NCI-H748 treated with DMSO at 0.1 percent for 48 hours (cell line): Measurements from ENCODE around the gene PAFAH2.
A peak's percentile ranks its signal among the peaks of the same experiment; 100 is the strongest.

Source experiments
- DNase-seq: peaks from one replicate; lab custom pipeline; 2025; lab: John Stamatoyannopoulos, UW

Gene PAFAH2

DNA sequence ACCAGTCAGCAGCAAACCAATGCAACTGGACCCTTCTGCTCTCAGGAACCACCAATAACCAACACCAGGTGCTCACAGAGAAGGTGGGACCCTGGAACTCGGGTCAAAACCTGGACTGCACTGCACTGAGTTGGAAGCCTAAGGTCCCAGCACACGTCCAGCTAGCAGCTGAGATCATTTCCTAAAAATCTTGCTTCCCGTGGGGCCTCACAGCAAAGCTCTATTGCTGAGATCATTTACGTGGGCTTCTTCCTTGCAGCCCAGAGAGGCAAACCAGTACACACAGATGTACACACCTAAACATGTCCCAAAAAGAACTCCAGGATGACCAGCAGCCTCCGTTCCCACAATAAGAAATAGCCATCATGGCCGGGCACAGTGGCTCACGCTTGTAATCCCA, 68.8 kb downstream of the PAFAH2 start:
- DNase-seq, result no peak

DNA sequence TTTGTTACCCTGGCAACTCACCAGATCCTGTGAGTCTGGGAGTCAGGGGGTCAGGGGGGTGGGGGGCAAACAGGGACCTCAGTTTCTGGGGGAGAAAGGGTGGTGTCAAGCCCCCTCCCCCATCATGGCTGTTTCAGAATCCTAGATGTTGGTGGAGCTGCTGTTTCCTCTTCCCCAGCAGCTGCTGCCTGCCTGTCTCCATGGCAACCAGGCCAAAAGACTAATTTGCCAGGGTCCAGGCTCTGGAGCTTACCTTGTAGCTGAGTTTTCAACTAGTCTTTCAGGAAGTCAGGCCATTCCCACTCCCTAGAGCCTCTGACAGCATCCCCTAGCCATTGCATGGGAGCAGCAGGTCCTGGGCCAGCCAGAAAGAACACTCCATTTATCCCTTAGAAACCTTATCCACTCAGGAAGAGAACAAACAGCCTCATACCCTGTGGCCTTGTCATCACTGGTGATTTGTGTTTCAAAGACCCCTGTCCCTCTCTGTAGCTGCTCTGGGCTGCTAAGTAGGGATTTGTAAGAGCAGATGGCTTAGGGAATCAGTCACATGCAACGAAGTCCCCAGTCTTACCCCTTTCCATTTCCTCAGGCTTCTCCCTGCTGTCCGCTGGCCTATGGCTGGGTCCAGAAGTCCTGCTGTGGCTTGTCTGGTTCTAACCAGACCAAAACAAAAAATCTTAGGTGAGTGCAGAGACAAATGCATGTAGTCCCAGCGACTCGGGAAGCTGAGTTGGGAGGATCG, 70.2 kb downstream of the PAFAH2 start:
- peak; percentile 54 for DNase-seq

DNA sequence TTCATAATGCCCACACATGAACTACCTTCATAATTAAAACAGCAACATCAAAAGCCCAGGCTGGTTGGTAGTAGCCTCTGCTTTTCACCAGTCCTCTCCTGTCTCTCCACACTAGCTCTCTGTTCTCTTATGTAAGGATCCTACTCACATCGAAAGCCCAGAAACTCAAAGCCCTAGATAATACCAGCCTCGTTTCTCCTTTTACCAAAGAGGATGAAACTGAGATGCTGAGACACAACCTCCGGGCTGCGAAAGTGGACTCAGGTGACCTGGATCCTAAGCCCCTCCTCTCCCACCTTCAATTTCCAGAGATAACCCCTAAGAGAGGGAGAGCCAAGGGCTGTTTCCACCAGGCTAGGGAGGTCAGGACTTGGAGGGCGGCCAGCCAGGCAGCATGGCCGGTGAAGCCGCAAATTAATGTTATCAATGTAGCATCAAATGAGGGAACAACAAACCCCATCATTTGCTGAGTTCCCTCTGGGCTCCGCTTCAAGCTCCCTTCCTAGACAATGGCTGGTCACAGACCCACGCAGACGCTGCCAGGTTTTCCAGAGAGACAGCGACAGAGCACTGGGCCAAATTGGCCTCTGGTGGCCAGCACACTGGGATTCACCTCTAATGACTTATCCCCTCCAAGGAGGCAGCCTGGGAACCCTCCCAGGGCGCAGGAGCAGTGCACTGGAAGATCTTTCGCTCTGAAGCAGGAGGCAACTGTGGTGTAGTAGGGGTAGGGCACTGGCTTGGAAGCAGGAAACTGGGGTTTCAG, 70.9 kb downstream of the PAFAH2 start:
- DNase-seq, result no peak

DNA sequence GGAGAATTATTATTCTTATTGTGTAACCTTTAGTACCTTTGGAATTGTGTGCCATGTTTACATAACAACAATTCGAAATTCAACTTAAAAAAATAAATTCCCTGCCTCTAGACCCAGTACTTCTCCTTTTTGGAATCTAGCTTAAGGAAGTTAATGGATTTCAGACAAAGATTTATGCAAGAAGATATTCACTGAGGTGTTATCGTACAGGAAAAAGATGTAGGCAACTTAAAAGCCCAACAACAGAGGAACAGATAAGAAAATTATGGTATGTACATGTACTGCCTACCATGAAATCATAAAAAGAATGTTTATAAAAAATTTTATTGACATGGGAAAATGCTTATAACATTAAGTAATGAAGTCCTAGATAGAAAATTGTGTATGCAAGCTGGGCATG, 73.4 kb downstream of the PAFAH2 start:
- no peak for DNase-seq

DNA sequence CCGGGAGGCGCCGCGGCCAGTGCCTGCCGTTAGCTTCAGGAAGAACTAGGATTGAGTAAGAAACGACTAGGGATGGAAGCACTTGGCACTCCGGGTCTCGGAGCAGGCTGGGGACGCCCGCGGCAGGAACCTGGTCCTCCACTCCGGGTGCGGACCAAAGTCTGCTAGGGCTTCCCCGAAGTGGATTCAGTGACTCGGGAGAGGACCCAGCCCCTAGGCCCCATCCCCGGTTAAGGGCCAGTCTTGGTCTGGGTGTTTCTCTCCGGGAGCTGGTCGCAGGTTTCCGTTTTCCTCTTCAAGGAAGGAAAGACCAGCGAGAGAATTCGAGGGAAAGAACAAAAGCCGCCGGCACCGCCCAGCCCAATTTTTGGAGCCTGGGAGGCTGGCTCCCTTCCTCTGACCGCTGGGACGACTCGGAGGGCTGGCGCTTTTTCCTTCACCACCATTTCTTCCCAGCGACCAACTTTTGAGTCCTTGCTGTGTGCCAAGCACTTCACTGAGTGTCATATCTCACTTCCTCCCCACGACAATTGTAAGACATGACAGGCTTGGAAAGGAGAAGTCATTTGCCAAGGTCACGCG, 74.8 kb downstream of the PAFAH2 start:
- DNase-seq, result peak; percentile 33

DNA sequence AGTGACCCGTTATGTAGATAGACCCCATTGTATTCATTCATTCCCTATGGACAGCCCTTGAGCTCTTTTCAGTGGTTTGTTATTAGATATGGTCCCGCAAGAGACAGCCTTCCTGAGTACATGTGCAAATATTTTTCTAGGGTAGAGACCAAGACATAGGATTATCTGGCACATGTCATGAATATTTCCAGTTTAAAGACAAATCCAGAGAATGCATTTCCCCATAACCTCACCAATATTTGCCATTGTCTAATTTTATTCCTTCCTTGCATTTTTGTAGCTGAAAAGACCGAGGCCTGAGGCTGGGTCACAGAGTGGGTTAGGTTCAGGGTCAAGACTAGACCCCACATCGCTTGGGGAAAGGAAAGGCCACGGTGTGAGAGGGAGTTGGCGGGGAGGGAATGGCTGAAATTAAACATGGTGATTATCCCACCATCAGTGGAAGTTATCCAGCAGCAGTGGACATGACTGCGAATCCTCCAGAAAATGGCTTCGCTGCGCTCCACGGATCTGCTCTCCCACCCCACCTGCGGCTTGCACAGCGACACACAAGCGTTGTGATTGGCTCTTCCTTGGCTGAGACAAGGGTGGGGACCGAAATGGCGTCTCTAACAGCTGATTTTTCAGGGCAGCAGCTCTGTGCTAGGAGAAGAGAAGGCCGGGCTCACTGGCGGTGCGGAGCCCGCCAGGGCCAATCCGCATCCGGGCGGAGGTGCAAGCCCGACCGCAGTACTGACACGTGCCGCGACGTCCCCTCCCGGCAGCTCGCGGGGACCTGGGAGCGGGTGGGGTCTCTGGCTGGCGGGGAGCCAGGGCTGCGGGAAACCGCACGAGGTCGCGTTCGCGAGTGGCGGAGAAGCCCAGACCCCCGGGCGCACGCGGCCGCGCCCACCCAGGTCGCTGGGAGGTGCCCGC, 75.5 kb downstream of the PAFAH2 start:
- peak; percentile 45 for DNase-seq

DNA sequence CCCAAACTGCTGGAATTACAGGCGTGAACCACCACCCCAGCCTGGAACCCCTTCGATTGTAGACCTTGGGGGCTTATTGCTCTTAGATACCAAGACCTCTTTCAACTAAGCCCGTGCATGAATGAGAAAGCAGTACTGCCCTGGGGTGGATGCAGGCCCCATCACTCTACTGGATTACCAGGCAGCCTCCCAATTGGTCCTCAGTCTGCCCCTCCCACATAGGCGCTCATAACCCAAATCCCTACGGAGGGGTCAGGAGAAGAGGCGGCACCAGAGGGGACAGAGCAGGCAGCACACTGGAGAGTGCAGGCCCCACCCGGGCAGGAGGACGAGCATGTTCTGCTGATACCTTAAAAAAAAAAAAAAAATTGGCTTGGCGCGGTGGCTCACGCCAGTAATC, 79.2 kb downstream of the PAFAH2 start:
- no peak for DNase-seq

DNA sequence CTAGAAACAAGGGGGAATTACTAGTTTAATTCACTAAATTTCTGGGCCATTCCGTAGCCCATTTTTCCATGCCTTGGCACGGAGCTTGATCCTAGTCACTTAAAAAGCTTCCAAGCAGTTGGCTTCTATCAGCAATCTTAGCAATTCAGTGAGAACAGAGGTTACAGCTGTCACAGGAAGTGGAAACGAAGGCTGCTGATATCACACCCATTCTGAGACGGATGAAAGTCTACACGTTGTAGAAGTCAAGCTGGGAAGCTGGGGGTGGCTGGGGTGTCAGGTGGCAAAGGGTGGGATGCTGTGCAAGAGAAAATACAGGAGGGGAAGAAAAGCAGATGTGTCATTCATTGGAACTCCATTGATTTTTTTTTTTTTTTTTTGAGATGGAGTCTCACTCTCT, 79.9 kb downstream of the PAFAH2 start:
- no peak for DNase-seq

DNA sequence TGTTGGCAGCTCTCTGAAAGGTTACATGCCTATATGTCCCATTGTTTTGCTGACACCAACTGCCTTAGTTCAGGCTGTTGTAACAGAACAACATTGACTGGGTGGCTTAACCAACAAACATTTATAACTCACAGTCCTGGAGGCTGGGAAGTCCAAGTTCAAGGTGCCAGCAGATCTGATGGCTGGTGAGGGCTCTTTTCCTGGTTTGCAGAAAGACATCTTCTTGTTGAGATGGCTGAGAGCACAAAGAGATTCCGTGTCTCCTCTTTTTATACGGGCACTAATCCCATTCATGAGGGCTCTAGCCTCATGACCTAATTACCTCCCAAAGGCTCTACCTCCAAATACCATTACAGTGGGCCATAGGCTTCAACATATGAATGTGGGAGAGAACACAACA, 81.4 kb downstream of the PAFAH2 start:
- no peak for DNase-seq

DNA sequence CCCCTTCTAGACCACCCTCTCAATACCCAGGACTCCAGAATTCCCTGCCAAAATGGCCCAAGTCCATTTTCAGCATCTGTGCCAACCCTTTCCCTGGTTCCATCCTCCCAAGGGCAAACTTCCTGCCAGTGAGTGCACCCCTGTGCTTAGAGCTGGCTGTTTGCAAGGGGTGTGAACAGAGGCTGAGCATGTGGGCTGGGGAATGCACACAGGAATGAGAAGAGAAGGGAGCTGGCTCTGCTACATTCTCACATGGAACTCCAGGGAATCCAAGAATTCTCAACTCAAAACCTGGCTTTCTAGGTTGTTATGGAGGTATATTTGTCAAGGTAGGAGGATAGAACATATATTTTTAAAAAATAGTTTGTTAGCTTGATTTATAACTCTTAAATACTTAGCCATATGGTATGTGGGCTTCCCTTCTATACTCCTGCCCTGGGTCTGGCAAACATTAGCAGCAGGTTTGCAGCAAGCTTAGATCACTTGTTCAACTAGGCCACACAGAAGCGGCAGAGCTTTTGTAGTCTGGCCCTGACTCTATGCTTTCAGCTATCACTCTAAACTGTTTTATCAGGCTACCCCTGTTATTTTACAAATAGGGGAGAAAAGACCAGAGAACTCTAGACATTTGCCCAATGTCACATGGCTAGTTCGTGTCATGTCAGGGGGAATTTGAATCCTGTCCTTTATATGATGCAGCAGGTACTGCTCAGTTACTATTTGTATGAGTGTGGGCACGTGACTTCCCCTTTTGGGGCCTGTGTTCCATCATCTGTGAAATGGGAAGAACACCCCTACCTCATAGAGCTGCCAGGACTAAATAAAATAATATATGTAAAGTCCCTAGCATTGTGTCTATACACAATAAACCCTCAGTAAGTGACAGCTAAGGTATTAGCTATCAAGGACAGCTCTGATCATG, 83.5 kb downstream of the PAFAH2 start:
- DNase-seq, result no peak

DNA sequence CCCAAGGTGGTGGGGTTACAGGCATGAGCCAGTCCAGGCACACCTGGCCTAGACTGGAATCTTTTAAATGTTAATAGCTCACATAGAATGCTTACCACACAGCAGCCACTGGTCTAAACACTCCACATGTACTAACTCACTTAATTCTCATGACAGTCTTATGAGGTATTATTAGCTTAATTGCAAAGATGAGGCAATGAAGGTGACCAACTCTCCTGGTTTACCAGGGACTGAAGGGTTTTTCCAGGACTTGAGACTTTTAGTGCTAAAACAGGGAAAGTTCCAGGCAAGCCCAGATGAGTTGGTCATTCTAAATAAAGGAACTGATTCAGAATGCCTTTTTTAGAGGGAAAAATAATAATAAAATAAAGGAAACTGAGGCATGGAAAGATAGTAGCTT, 84.7 kb downstream of the PAFAH2 start:
- no peak for DNase-seq

DNA sequence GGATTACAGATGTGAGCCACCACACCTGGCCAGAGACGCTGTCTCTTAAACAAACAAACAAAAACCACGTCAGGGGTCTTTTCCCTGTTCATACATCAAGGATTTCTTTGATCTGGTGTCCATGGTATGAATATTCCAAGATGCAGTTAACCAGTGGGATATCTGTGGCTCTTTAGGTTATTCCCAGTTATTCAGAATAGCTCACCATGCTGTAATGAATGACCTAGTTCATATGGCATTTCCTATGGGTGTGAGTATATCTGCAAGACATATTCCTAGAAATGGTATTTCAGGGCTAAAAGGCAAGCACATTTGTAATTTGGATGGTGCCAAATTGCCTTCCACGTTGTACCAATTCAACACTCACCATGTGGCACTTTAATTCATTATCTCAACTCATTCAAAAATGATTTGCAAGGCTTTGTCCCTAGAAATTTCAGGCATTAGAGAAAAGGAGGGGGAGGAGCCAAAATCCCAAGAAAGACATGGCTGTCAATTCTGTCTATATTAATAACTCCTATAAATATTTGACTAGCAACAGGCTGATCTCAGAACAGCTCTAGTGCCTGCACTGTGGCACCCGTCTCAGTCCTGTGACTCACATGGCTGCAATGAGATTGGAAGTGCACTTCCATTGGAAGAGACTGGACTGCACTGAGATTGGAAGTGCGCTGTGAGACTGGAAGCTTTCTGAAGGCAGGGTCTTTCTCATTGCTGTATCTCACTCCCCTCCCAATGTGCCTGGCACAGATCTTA, 85.6 kb downstream of the PAFAH2 start:
- DNase-seq, result no peak

DNA sequence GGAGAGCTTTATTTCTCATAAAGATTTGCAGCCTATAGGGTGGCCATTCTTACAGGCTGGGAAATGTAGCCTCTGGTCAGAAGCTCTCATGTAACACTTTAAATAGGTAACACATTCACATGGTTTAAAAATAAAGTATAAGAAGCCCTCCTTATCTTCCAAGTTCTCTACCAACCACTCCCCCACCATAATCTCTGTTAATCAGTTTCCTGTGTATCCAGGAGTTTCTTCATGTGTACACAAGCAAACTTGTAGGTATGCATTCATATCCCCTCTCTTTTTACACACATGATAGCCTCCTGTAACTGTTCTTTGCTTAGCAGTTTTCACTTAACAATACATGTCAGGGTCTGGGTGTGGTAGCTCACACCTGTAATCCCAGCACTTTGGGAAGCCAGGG, 86.7 kb downstream of the PAFAH2 start:
- no peak for DNase-seq
